Peyer's patch (tissue), 4 donors: Measurements from ENCODE around the gene ULBP2.
"Not testable (repeated sequence)": the region's sequence is repeated elsewhere in the genome, so short reads cannot be mapped to it uniquely, and the experiment has no call there.

Experiments
- POLR2A ChIP-seq, 2 donors: fragments of 450-650 bp; IDR thresholded peaks; one replicate each; pipeline ENCODE4 v1.5.1; 2017; ENCODE audit warnings: antibody characterized with exemption in 2 of 2, mild to moderate bottlenecking in 2 of 2, moderate library complexity in 2 of 2
- TF ChIP-seq, protein P1 (sequence below), 6 experiments: fragments of 450-650 bp in 4 of 6; fragments of 200-600 bp in 2 of 6; sonication (generic) in 1 of 6; IDR thresholded peaks; one replicate each; pipeline ENCODE4 v1.5.1; 2017 to 2019; ENCODE audit warnings: antibody characterized with exemption in 6 of 6, mild to moderate bottlenecking in 3 of 6, moderate library complexity in 1 of 6

DNA sequence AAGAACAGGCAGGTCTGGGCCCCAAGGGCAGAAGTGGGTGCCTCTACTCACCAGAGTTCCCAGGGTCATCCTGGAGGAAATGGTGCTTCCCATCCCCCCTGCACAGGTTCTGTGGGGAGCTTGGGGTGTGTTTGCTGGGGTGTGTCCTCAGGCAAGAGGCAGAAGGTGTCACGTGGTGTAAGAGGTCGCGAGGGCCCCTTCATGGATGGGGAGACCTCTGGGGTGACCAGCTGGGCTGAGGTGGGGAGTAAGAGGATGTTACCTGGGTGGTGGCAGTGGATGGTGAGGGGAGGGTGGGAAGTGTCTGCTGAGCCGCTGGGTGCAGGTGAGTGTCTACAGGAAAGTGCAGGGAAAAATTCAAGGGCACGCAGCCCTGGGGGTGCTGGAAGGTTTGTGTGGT lies 19.7 kb upstream of the ULBP2 start:
- TF ChIP-seq, protein P1, sequence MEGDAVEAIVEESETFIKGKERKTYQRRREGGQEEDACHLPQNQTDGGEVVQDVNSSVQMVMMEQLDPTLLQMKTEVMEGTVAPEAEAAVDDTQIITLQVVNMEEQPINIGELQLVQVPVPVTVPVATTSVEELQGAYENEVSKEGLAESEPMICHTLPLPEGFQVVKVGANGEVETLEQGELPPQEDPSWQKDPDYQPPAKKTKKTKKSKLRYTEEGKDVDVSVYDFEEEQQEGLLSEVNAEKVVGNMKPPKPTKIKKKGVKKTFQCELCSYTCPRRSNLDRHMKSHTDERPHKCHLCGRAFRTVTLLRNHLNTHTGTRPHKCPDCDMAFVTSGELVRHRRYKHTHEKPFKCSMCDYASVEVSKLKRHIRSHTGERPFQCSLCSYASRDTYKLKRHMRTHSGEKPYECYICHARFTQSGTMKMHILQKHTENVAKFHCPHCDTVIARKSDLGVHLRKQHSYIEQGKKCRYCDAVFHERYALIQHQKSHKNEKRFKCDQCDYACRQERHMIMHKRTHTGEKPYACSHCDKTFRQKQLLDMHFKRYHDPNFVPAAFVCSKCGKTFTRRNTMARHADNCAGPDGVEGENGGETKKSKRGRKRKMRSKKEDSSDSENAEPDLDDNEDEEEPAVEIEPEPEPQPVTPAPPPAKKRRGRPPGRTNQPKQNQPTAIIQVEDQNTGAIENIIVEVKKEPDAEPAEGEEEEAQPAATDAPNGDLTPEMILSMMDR (IDR thresholded peaks at IDR 0.05): not testable (repeated sequence)
- TF ChIP-seq POLR2A (IDR thresholded peaks at IDR 0.05): not testable (repeated sequence)
